Stimulated activated CD4-positive, alpha-beta T cell treated with anti-CD3 and anti-CD28 coated beads, Interleukin-4, amount 100 ng/mL, for 1 hour (primary cell): Measurements from ENCODE around the gene PKN2.
A peak's percentile ranks its signal among the peaks of the same experiment; 100 is the strongest.
"Not testable (repeated sequence)": the region's sequence is repeated elsewhere in the genome, so short reads cannot be mapped to it uniquely, and the experiment has no call there.

ENCODE experiments used
- DNase-seq: peaks from one replicate; pipeline ENCODE4 v3.0.0-alpha.2; 2020

PKN2 gene

GRCh38 chr1:88800382-88801051 is 116.4 kb downstream of the PKN2 start:
- DNase-seq, result peak; percentile 9

GRCh38 chr1:88801575-88802208 is 117.6 kb downstream of the PKN2 start:
- DNase-seq, result no peak

GRCh38 chr1:88802404-88802803 is 118.3 kb downstream of the PKN2 start:
- DNase-seq, result no peak

GRCh38 chr1:88802950-88803349 is 118.9 kb downstream of the PKN2 start:
- DNase-seq, result no peak

- DNase-seq, result no peak
Observed at GRCh38 chr1:88803444-88803843, 119.4 kb downstream of the PKN2 start.

- DNase-seq, result no peak
Observed at GRCh38 chr1:88812366-88812765, 128.3 kb downstream of the PKN2 start.

GRCh38 chr1:88813471-88813870 is 129.4 kb downstream of the PKN2 start:
- no peak for DNase-seq

GRCh38 chr1:88819642-88820041 is 135.6 kb downstream of the PKN2 start:
- not testable (repeated sequence) for DNase-seq

- no peak for DNase-seq
Observed at GRCh38 chr1:88825721-88826120, 141.6 kb downstream of the PKN2 start.

- DNase-seq, result no peak
Observed at GRCh38 chr1:88847643-88848042, 163.6 kb downstream of the PKN2 start.

GRCh38 chr1:88851303-88852063 is 167.4 kb downstream of the PKN2 start:
- no peak for DNase-seq

- no peak for DNase-seq
Observed at GRCh38 chr1:88867743-88868521, 183.9 kb downstream of the PKN2 start.

- DNase-seq, result not testable (repeated sequence)
Observed at GRCh38 chr1:88869644-88870043, 185.6 kb downstream of the PKN2 start.

GRCh38 chr1:88873737-88874349 is 189.8 kb downstream of the PKN2 start:
- no peak for DNase-seq

GRCh38 chr1:88875595-88875994 is 191.5 kb downstream of the PKN2 start:
- DNase-seq, result no peak

GRCh38 chr1:88876573-88877365 is 192.7 kb downstream of the PKN2 start:
- no peak for DNase-seq

- DNase-seq, result no peak
Observed at GRCh38 chr1:88877382-88877825, 193.3 kb downstream of the PKN2 start.

- DNase-seq, result no peak
Observed at GRCh38 chr1:88877911-88878310, 193.8 kb downstream of the PKN2 start.

GRCh38 chr1:88878731-88879130 is 194.7 kb downstream of the PKN2 start:
- no peak for DNase-seq

GRCh38 chr1:88880717-88881116 is 196.6 kb downstream of the PKN2 start:
- not testable (repeated sequence) for DNase-seq

GRCh38 chr1:88883156-88883555 is 199.1 kb downstream of the PKN2 start:
- no peak for DNase-seq
